Mammary epithelial cell (primary cell): Measurements from ENCODE around the gene SNRK.

Experiments
- EZH2 ChIP-seq: IDR thresholded peaks from 2 replicates; pipeline ENCODE4 v1.6.1; 2012; ENCODE audit warnings: low read length, inconsistent platforms, borderline replicate concordance
- TF ChIP-seq, protein P1 (sequence below), 2 donors: IDR thresholded peaks in 1 of 2; conservative IDR thresholded peaks in 1 of 2; 2 replicates each; pipeline ENCODE4 v1.5.1; 2011 to 2012; ENCODE audit warnings: inconsistent platforms in 2 of 2, low read length in 2 of 2, mild to moderate bottlenecking in 2 of 2, control low read depth in 1 of 2, low read depth in 1 of 2; ENCODE audit not compliant: insufficient read depth in 1 of 2; ENCODE audit errors: extremely low read depth in 1 of 2

DNA sequence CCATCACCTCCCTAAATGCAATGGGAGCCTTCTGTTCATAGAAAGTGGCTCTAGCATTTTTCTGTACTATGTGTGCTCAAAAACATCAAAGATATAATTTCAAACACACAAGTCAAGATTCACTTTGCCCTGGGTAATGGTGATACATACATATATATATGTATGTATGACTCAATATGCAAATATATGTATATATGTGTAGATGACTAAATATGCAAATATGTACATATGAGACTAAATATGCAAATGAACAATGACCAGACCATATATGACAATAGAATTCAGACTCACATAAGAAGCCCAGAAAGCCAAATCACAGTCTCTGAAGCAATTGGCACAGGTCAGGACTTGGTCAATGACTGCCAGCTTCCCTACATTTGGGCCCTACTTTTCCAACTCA lies 36.9 kb upstream of the SNRK start:
- TF ChIP-seq, protein P1, sequence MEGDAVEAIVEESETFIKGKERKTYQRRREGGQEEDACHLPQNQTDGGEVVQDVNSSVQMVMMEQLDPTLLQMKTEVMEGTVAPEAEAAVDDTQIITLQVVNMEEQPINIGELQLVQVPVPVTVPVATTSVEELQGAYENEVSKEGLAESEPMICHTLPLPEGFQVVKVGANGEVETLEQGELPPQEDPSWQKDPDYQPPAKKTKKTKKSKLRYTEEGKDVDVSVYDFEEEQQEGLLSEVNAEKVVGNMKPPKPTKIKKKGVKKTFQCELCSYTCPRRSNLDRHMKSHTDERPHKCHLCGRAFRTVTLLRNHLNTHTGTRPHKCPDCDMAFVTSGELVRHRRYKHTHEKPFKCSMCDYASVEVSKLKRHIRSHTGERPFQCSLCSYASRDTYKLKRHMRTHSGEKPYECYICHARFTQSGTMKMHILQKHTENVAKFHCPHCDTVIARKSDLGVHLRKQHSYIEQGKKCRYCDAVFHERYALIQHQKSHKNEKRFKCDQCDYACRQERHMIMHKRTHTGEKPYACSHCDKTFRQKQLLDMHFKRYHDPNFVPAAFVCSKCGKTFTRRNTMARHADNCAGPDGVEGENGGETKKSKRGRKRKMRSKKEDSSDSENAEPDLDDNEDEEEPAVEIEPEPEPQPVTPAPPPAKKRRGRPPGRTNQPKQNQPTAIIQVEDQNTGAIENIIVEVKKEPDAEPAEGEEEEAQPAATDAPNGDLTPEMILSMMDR (conservative IDR thresholded peaks at IDR 0.05 in 1 of 2, IDR thresholded peaks at IDR 0.05 in 1 of 2; ENCODE audit: extremely low read depth in 1 of 2, insufficient read depth in 1 of 2, low read depth in 1 of 2, low read length in 2 of 2): no peak
- TF ChIP-seq EZH2: no peak
